ENCODE results near the gene PIEZO2.

PIEZO2 gene

DNA sequence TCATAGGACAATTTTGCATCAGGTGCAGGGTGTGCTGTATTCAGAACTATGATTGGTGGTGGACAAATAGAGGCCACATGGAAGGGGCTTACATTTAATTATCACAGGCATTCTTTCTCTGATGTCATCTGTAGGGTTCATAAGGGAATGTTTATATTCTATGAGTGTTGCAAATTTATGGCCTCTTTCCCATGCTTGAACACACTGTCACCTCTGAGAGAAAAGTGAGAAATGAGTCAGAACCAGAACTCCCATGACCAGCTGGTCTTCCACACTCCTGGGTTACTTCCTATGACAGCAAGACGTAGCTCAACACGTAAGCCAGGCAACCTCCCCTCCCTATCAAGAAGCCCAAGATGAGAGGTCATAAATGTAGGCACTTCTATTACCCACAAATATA is 310.8 kb downstream of the PIEZO2 start:
- no peak for DNase-seq

DNA sequence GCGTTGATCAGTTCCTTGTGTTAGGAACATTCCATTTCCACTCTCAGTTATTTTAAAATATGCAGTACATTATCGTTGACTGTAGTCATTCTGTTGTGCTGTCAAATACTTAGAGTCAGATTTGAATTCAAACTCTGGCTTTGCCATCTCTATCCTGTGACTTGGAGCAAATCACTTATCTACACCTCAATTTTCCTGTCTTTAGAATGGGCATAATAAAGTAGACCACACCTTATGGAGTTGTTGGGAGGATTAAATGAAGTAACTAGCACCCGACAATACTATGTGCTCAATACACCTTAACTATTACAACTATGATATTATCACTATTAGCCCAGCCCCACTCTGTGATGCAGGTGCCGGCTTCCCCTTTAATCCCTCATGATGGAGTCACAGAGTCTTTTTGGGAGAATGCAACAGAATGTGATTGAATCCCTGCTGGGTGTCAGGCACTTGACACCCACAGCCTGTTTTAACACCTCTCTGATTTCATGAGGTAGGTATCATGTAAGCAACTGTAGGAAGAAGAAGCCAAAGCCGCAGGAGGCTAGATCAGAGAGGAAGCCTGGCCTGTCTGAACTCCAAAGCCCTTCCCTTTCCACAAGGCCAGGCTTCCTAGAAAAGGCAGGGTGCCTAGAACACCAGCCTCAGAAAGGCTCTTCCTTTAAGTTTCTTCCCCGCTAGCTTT is 315.1 kb downstream of the PIEZO2 start:
- no peak for DNase-seq

DNA sequence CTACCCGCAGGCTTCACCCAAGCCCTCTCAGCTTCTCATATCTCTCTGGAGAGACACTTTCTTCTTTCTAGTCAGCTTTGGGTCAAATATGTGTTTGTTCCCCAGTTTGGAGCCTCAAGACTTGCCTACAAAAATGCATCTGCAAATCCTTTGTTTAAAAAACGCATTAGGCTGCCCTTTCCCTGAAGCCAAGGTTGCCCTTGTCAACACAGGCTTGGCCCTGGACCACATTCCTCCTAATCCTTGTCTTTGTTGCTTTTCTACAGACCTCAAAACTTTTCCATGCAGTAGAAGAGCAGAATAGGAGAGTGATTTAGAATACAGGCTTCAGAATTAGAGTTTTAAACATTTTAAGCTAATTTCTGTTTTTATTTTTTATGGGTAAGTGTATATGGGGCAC is 315.7 kb downstream of the PIEZO2 start:
- DNase-seq = no peak

DNA sequence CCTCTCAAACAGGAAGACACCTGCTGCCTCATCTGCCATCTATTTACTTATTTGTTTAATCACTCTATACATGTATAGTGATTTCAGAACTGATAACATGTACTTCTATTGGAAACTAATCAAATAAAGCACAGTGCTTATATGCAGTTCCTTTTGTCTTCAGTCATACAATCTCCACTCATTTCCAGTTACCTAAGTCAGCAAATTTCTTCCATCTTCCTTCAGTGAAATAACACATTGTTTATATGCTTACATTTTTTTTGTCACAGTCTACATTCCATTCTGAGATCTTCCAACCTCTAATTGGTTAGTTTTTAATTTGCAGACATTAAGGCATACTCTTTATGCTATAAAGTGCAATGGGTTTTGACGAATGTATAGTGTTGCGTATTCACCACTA is 323.0 kb downstream of the PIEZO2 start:
- DNase-seq = no peak

DNA sequence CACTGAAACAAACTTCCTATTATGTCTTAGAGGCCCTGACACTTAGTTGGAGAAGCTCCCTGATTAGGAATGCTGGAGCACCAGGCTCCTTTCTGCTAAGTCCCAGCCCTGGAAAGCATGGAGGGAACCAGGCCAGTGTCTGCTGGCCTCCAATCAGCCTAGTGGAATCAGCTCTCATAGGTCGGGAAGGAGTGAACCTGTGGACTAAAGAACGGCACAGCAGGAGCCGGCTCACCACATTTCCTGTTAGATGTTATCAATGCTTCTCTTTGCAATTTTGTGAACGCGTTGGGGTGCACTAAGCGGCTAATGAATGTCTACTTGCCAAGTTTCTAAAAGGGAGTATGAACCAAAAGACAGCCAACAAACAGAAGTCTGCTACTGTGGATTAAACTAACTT is 326.9 kb downstream of the PIEZO2 start:
- DNase-seq = no peak

DNA sequence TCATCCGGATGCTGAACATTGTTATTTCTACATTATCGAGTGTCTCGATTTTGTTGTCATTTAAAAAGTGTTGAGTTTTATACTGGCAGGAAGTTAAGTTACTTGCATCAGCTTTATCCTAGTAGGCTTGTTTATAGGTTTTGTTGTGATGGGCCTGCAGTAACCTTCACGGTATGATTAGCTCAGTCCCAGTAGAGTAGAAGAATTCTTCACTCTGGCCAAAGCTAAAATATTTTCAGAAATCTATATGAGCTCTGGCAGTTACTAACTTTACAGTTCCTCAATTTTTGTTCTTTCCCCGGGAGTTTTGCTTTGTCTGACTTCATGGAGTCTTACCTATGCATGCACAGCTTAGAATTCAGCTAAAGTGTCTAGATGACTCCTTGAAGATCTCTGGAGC is 328.7 kb downstream of the PIEZO2 start:
- DNase-seq = no peak

DNA sequence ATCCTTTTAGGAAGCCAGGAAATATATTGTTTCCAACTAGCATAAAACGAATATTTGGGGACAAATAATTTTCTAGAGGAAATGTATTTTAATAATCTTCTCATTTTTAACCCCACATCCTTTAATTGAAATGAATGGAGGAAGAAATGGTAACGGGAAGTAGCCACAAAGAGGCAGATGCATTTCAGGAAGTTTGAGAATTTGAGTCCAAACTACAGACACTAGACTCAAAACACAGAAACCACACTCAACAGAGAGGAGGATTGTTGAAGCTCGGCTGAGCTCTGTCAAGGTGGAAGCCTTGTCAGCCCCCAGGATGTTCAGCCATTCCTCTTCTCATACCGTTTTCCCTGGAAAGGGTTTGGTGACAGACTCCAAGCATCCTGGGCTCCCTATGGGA is 335.0 kb downstream of the PIEZO2 start:
- DNase-seq = no peak

DNA sequence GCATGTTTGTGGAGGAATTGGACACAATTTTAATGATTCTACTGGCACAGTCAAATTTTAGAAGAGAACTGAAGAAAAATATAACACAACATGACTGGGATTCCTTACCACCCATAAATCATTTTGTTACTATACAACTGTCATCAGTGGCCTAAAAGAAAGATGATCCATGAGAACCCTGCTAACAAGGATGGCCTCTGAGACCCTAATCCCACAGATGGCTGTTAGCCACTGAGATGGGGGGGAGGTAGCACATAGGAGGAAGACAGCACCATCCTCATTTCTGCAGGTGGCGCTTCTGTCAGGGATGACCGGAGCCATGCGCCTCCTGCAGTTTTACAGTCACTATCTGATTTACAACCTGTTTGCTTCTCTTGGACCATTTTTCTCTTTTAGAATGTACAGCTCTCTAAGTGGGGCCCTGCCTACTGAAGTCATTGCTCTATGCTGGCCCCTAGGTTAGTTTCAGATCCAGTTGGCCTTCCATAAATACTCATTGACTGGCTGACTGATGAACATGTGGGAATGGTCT is 343.7 kb downstream of the PIEZO2 start:
- DNase-seq = no peak

DNA sequence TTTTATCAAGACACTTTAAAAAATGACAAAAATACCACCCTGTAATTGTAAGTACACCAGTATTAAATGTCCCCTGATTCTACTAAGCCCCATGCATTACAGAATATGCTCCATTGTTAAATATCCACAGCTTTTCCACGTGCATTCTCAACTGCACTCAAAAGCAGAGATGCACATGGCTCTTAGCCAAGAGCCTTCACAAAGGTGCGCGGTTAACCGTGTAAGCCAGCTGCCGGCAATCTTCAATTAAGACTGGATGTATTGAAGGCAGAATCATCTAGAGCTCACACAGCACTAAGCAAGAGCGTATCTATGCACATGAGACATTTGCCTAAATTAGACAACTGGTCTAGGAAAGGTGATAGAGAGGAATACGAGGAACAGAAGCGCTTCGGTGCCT is 345.2 kb downstream of the PIEZO2 start:
- DNase-seq = no peak

DNA sequence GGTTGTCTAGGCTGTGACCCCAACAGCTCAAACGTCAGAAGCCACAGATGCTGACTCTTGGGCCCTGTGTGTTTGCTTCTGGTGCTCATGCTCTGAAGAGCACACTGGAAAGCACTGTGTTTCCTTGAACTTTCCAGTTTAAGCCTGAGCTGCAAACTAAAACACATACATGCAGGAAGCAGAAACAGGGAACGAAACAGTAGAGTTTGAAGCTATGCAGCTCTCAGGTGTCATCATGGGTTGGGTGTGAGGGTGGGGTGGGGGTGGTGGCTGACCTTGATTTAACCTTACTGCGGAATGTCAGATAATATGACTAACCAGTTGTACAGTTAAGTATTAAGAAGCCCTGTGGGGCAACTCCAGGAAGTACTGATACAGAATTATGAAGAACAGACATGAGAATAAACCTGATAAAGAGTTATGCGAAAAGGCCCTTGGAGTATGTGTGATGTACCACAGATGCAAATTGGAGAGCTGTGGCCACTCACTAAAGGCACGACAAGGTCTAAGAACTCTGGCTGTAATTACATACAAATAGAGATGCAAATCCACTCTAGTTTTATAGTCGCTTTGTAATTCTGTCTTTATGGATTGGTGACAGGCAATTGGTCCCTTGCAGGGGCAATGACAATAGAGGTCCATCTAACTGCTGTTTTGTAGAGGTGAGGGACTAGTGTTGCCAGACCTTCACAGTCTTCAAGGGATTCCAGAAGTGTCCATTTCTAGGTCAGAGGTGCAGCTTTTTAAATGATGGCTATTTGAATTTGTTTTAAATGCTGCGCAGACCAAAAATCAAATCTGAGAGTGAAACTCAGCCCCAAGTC is 350.4 kb downstream of the PIEZO2 start:
- no peak for DNase-seq

DNA sequence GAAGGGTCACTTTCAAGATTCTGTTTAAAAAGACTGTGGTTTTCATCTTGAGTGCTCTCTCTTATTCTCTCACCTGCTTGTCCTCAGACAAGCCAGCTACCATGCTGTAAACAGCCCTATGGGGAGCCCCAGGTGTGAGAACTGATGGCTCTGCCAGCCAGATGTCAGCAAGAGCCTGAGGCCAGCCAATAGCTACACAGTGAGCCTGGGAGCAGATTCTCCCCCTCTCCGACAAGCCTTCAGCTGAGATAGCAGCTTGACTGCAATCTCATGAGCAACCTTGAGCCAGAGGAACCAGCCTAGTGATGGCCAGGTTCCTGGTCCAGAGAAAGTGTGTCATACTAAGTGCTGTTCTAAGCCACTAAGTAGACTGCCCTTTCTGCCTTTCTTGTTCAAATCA is 351.5 kb downstream of the PIEZO2 start:
- DNase-seq = no peak

DNA sequence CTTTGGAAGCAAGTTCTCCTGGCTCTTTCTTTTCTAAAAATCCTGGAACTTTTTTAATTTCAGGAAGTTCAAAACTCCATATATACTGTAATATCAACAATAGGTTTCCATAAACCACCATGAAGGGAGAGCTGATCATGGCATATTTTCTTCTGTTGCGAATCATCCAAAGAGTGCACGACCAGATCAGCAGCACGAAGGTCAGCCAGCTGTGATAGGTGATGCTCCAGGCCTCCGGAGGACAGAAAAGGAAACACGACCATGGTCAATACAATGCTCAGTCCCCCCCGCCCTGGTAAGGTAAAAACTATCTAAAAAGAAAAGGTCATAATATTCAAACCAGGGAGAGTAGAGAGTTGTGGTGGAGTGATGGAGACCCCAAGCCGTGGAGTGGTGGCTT is 354.6 kb downstream of the PIEZO2 start:
- DNase-seq = no peak

DNA sequence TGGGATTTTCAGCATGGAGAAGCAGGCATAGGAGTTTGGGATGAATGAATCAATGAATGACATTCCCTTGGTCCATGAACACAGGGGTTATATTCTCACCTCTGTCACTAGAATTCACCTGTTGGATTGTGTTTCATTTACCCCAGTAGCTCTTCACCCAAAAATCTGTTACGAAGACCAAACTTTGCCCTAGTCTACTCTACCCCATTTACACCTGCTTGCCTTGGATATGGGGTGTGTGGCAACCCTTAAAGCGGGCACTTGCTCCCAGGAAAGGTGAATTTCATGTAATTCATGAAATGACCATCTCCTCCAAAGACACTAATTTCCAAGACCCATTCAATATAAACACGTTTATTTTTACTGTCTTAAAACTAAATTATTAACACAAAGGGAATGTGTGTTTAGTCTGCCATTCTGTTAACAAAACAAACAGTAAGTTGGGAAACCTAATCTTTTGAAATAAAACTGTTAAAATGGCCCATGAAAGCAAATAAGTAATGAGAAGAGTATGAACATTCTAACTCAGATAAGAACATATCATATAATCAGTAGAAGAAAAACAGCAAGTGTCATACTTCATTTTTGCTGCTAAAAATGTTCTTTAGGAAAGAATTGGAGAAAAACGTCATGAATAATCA is 355.5 kb downstream of the PIEZO2 start:
- no peak for DNase-seq

DNA sequence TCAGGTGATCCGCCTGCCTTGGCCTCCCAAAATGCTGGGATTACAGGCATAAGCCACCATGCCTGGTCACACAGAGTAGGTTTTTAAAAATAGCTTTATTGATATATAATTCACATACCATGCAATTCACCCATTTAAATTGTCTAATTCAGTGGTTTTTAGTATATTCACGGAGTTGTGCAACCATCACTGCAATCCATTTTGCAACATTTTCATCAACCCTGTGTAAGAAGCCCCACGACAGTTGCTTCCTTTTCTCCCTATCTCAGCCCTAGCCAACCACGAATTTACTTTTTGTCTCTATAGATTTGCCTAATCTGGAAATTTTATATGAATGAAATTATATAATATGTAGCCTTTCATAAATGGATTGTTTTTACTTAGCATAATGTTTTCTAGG is 357.2 kb downstream of the PIEZO2 start:
- no peak for DNase-seq

DNA sequence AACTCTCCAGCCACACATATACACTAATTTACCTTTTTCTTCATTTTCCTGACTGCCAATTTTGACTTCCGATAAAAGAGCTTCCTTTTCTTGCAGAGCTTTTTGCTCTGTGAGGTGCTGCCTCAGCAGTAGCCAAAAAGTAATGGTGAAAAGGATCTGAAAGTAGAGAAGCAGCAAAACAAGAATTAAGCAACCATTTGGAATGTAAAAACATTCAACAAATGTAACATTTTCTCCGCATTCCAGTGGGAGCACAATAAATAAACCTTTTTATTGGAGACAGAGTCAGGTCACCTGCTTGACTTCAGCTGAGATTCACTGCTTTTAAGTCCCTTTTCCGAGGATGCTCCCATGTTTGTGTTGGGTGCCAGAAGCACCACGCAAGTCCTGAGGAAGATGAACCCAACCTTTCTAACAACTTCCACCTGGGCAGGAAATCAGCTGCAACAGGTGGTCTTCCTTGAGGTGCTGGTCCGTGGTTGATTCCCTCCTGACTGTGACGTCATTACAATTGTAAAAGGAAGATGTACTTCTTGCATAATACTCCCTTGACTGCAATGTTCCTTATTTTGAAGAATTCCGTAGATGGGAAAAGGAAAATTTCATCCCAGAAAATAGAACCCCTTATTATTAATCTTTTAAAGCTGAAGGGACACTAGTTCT is 358.1 kb downstream of the PIEZO2 start:
- no peak for DNase-seq

DNA sequence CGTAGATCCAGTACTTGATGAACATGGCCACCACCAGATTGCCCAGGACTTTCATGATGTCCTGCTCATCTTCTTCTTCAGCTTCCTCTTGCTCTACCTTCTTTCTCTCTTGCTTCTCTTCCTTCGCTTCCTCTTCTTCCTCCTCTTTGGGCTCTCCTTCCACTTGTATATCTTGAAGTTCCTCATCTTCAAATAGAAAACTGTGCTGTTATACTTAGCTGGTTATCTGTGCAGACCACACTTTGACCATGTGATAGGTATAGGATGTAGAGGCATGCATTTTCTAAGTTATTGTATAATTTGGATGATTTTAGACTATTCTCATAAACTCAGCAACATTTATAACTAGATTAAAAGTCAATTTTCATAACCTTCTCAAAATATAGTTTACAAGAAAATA is 360.2 kb downstream of the PIEZO2 start:
- no peak for DNase-seq

DNA sequence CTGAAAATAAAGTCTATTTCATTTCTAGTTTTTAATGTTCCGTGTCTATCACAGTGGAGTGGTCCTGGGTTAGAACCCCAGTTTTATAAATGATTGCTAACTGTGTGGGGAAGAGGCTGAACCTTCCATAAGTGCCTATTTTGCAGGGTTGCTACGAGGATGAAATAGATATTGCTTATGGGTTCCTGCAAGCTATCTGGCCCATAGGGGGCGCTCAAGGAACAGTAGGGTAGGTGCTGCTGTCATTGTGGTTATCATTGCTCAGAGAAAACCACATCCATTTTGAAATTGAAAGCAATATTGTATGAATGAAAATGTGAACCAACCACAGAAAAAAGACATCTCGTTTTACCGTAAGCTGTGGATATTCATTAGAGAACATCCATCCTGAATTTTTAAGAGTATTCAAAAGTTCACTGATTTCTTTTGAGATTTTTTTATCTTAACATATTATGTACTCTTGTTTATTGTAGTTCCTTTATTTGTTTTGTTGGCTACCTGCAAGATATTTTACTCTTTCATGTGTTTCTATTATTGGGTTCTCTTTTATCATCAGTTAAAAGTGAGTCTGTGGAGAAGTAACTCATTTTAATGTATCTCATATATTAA is 362.0 kb downstream of the PIEZO2 start:
- peak; percentile 77 for DNase-seq

DNA sequence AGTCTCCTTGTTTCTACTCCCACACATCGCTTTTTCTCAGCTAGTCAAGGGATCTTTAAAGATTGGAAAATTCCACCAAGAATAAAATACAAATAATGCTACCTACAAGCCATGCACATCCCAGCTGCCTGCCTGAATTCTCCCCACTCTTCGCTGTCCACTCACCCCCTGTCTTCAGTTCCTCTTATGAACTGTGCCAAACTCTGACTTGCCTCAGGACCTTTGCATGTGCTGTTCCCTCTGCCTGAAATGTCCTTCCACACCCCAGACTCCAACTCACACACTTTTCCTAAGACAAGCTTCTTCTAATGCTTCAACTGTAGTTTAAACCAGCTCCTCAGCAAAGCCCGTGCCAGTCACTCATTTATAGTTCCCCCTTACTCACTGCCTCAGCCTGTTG is 363.6 kb downstream of the PIEZO2 start:
- no peak for DNase-seq

DNA sequence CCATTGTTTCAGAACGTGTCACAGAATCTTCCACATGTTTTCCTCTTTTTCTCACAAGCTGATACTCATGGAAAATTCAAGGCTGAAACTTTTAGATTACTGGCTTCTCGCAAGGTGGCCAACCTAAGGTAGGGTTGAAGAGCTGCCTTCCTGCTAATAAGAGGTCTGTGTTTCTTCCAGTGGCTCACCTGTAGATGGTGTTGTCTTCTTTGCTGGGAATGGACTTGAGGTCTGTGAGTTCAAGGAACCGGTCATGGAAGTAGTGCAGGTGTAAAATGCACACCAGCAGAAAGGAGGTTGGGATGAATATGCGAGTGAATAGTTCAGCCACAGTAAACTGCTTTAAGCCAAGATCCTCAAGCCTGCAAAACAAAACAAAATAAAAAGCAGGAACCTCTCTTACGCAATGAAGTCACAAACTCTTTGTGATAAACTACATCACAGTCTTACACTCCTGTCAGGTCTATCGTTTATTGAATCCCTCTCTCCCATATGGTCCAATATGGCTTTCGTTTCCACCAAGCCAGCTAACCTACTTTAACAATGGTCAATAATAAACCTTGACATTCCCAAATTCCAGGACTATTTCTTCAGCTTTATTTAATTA is 364.7 kb downstream of the PIEZO2 start:
- no peak for DNase-seq

DNA sequence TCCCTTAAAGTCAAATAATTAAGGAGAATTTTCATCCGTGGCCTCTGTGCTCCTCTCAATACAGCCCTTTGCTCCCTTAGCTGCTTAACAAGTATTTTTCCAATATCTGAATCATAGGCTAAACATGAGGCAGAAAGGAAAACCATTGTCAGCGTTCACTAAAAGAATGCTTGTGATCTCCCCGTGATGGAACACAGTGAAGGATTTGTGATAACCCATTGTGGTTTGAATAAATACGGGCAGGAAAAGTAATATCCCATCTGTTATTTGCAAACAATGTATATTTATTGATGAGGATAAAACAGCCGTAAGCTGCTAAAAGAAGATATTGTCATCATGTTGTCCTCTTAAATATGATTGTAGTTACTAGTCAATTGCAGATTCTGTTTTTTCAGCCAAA is 365.4 kb downstream of the PIEZO2 start:
- no peak for DNase-seq

DNA sequence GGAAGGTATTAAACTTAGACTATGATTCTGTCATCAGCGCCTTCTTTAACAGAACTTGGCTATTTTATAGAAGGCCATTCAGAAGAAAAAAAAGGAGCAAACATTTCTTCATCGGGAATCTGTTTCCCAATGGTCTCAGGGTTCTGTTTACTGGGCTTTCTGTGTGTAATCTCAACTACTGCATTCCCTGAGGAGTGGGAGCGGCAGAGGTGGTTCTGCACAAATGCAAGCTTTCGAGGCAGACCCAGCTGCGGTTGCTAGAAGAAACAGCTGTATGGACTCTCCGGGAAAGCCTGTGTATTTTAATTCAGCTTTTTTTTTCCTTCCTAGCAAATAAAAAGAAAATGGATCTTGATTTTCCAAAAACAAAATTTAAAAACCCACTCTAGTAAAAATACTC is 372.9 kb downstream of the PIEZO2 start:
- no peak for DNase-seq

DNA sequence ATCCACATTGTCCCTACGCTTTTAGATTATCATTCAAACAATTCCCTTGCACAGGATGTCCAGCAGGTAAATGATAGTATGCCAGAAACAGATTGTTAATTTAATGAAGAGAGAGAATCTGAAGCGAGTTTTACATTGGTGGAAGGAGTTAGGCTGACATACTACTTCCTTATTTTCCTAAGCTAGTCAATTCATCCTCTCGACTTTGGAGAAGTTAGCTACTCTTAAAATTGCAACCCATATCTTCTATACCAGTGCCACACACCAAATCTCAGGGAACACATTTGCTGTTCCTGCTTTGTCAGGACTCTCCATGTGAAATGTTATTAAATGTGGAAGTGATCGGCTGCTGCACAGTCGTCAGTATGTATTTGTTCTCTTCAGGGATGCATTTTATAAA is 374.3 kb downstream of the PIEZO2 start:
- DNase-seq = no peak

Measured in CD4-positive, alpha-beta T cell treated with Interleukin-12 subunit alpha and Interleukin-12 subunit beta, for 1 hour (primary cell).